GM19328 (cell line): ENCODE data around the gene ACSS1.
"Not testable (repeated sequence)": the region's sequence is repeated elsewhere in the genome, so short reads cannot be mapped to it uniquely, and the experiment has no call there.

Experiments used
- ATAC-seq: cut with Tn5 transposase; IDR thresholded peaks from one replicate; pipeline ENCODE4 v1.9.1; 2021; ENCODE audit warnings: mild to moderate bottlenecking, moderate library complexity; ENCODE audit not compliant: unreplicated experiment

ACSS1 gene

DNA sequence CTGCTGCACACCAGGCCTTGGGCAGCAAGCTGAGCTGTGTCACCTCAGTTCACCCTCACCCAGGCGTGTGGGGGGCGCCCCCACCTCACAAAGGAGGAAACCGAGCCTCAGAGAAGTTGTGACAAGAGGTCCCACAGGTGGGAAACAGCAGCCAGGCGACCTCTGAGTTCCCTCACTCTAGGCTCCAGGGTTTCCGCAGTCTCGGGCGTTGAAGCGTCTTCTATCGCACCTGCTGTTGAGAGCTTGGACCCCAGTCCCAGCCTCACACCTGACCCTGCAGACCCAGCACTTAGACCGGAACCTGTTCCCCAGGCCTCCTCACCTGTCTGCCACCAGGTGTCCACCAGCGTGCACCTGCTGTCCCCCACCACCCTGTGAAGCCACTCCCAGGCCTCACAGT lies 43.1 kb downstream of the ACSS1 start:
- ATAC-seq = no peak

DNA sequence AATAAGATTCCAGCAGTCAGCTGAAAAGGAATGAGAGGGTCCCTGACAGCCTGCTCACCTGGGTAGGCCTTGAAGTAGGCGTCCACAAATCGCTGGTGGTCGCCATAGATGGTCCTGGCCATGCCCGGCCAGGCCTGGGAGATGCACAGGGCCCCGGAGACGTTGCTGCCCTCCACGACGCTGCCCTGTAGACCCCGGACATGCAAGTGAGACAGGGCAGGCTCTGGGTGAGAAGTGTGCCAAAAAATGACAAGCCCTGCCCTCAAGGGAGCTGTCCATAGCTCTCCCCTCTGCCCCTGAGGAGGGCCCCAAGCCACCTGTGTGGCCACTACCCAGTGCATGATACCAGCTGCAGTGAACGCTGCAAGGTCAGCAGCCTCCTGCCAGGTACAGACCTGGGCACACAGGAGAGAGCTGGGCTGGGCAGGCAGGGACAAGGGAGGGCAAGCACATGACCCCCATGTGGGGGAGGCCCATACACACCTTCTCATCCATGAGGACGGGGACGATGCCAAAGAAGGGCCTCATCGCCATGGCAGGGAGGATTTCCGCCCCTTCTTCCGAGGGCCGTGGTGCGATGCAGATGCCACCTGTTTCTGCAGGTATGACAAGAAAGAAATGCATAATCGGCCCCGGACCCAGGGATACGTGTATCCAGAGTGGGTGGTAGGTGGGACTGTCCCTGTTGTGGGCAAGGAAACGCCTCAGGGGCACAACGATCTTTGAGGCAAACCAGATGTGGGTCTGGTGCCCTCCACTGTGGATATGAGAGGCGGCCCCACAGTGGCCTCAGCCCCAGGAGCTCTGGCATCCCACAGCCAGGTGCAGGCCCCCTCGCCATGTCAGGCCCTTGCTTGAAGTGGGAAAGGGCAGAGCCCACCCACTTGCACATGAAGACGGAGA lies 44.2 kb downstream of the ACSS1 start:
- no peak for ATAC-seq

DNA sequence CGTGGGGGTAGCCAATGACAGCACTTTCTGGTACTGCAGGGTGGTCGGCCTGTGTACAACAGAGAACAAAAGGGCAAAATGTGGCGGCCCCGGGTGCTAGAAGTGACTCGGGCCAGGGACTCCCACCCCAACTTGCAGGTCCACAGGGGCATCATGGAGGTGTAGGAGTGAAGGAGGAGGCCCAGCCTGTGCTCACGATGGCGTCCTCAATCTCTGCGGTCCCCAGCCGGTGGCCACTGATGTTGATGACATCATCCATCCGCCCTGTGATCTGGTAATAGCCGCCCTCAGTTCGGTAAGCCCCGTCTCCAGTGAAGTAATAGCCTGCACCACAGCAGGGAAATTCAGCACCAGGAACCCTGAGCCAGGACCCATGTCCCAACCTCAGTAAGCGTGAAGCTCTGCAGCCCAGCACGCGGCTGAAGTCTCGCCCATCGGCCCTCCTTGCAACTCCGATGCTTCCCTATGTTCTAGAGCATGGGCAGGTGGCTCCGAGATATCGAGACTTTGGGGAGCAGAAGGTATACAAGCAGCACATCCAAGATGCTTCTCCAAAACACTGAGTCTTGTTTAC lies 45.2 kb downstream of the ACSS1 start:
- no peak for ATAC-seq

DNA sequence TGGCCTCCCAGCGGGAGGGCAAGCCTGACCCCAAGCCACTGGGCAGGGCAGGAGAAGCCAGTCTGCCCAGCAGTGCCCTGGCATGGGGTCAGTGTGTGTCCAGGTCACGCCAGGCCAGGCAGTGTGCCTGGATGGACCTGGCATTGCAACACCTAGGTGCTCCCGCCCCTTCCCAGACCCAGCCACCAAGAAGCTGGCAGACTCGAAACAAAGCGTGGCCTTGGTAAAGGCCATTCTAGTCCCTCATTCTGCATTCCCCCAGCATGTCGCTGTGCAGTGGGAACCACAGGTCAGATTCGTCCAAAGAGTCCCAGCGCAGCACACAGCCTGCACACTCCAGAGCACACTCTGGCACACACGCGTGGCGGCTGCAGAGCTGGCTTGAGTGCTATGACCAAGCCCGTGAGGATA lies 46.1 kb downstream of the ACSS1 start:
- no peak for ATAC-seq

DNA sequence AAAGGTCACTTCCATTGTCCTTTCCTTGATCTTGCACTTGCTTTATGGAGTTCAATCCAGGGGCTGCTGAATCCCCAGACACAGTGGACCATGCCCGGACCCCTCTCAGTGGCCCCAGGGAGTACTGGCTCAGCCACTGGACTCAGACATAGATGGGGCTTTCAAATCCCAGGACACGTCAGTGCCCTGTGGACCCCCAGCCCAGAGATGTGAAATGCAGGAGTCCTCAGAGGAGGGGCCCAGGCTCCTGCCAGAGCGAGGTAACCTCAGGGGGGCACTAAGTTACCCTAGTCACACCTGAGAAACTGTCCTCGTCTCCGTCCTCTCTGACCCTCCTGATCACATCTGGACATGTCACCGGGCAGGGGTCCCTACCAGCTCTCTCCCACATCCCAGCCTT lies 46.7 kb downstream of the ACSS1 start:
- ATAC-seq = no peak

DNA sequence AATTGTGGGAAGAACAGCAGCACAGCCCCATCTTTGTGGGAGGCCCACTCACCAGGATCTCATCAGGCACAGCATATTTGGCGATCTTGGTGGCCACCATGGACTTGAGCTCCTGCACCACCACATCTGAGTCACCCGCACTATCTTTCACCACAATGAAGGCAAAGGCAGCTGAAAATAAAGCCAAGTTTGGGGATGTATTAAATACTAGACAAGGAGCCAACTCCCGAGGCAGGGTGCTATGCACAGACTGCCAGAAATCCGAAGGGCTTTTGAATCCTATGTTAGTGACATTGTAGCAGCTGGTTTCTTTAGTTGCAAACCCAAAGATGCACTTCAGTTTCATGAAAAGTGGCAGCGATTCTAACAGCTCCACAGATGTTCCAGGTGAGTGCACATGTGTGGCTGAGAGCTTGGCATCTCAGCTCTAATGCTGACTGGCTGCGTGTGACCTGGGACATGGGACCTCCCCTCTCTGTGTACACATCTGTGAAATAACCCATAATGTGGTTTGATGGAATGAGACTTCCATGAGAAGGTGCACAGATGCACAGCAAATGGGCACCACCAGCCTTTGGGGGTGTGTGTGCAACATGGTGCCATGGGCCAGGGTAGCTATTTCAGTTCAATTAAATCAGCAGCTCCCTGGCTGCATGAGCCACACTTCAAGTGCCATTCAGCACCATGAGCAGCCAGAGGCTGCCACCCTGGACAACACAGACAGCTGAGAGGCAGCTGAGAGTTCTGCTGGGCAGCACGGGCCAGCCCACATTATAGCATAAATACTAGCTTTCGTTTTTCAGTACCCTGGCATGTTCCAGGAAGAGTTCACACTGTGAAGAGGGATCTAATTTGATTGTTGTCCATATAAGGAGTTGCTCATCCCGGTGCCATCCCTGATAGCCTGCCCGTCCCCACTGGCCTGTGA lies 48.5 kb downstream of the ACSS1 start:
- ATAC-seq = no peak

DNA sequence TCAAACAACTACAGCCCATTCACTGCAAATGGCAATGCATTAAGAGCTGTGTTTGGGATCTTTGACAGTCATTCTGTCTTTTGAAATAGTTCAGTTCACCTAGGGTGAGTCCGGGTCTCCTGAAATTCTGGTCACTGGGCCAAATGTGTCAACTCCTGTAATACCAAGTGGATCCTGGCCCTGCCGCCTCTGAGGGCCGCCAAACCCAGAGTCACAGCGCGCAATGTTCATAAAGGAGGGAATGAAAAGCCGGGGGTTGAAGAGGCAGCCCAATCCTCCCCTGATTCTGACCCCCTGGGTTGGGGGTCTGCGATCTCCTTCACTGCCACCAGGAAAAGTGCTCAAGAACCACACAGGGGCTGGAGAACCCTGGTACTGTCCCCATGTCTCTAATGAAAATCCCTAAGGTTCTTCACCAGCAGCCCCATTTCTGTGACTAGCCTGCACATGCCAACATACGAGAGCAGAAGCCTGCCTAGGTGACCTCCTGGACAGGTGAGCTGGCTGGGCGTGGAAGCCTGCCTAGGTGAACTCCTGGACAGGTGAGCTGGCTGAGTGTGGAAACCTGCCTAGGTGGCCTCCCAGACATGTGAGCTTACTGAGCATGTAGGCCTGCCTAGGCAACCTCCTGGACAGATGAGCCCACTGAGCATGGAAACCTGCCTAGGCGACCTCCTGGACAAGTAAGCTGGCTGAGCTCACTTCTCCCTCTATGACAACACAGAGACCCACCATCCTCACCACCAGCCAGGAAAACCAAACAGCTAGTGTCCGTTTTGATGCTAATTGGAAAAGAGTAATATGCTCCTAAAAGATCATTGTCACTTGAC lies 49.3 kb downstream of the ACSS1 start:
- no peak for ATAC-seq

DNA sequence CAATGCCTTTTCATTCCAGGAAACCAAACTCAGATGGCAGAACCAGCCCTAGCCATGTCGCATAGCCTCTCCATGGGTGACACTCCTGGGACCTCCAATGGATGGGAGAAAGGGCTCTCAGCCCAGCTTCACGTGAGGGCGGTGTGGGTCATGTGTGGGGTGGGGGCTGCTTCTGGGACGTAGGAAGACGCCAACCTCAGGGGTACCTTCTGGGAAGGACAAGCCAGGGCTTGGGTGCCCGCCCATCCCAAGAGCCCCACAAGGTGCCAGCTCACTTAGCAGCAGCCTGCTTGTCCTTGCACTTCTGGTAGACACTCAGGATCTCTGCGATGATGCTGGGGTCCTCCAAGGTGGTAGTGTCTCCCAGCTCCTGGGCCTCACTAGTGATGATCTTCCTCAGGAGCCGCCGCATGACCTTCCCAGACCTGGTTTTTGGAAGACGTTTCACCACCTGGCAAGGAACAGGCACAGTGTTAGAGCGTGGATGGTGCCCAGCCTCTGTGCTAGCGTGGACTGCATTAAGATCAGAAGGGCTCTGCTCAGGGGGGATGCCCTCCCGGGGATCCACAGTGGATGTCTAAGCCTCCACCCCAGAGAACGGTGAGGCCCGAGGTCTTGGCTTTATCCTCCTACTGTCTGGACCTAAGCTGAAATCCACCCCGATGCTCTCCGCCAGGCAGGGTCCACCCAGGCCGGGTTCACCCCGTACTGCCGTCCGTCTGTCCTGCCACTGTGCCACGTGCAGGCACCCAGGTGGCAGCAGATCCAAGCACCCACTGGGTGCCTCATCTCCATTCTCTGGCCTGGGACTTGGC lies 50.2 kb downstream of the ACSS1 start:
- no peak for ATAC-seq

DNA sequence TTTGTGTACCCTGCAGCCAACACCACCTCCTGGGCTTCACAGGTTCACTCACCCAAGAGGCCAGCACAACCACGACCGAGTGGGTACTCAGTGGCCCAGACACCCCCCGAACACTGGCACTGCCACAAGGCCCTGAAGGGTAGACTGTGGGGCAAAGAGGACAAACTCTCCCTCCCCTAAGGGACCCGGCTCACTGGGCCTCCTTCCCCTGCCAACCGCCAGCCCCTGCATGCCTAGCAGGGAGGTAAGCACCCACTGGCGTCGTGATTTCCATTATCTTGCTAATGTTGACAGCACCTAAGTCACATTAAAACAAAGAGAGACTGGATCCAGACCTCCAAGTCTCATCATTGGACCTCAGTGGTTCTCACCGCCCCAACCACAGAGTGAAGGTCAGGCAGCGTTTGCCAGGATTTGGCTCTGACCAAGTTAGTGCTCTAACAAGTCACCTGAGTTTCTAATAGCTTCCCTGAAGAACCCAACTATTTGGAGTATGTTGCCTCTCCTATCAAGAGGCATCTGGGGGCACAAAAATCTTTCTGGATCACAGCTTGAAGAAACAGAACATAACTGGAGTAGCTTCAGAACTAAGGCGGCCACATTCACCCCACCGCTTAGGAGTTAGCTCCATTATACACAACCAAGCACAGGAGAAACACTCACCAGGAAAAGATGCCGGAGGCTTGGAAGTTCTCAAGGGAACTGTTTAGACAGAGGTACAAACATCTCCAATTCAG lies 51.3 kb downstream of the ACSS1 start:
- no peak for ATAC-seq

DNA sequence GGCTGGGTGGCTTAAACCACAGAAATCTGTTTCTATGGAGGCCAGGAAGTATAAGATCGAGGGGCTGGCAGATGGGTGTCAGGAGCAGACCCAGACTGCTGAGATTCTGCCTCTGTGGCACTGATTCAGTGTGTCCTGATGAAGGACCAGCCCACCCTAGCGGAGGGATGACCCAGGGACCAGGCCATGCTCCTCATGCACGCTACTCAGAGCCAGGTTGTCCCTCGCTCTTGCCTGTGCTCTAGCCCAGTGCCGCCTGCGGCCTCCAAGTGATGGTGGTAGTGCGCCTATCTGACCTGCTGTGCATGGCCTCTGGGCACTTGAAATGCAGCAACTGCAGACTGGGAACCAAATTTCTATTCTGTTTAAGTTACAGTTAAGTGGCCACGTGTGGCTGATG lies 52.3 kb downstream of the ACSS1 start:
- ATAC-seq = no peak

DNA sequence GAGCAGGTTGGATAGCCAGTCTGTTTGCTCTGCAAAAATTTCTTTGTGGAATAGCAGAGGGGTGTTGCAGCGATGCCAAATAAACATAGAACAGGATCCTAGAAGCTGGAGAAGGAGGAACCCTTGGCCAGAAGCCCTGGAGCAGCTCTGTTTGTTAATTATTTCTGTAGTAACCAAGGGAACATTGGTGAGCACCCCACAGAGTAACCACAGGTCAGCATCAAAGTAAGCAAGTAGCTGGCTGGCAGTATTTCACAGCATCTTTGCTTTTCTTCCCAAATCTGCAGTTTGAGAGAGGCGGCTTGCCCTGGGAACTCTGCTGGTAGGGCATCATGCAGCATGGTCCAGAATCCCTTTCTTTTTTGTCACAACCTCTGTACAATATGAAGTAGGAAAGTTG lies 52.7 kb downstream of the ACSS1 start:
- no peak for ATAC-seq

DNA sequence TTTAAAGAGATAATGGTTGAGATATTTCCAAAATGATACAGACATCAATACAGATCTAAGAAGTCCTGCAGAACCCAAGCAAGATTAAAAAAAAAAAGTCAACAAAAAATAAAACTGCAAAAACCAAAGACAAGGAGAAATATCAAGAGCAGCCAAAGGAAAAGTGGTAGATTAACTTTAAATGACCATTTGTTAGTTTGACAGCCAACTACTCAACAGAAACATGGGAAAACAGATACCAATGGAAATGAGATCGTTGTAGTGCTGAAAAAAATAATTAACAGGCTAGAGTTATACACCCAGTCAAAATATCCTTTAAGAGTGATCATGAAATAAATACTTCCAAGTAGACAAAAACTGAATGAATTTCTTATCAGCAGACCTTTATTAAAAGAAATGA lies 54.9 kb downstream of the ACSS1 start:
- no peak for ATAC-seq

DNA sequence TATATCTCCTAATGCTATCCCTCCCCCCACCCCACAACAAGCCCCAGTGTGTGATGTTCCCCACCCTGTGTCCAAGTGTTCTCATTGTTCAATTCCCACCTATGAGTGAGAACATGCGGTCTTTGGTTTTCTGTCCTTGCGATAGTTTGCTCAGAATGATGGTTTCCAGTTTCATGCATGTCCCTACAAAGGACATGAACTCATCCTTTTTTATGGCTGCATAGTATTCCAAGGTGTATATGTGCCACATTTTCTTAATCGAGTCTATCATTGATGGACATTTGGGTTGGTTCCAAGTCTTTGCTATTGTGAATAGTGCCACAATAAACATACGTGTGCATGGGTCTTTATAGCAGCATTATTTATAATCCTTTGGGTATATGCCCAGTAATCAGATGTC lies 56.6 kb downstream of the ACSS1 start:
- ATAC-seq = not testable (repeated sequence)

DNA sequence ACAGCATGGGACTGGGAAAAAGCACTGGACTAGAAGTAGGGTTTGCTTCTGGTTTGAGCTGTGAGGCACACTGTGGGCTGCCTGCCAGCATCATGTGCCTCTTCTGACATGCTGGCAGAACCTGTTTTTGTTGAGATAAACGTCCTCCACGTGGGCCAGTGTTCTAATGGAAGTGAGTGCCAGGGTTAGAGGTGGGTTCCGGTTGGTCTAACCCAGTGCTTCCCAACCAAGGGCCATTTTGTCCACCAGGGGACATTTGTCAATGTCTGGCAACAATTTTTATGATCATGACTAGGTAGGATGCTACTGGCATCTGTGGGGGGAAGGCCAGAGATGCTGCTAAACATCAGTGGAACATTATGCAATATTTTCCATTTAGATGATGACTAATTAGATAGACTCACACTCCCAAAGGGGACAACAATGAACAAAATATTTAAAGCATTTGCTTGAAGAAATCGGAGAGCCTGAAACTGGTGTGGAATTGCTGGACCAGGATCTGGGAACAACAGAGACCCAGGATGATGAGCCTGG lies 57.6 kb downstream of the ACSS1 start:
- no peak for ATAC-seq

DNA sequence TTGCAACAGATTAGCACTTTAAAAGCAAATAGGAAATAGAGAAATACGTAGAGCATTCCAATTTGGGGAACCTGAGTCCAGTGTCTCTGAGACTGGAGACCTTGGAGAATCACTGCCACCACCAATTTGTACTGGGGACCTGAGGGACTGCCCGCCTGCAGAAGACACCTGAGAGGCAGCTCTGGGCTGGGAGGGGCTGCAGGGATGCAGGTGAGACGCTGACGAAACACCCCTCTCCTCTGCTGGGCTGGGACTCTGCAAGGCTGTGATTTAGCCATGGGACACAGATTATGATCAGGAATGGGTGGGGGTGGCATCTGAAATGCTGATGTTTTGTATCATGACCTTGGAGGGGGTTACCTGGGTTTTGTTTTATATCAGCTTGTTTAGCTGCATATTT lies 58.4 kb downstream of the ACSS1 start:
- ATAC-seq = no peak

DNA sequence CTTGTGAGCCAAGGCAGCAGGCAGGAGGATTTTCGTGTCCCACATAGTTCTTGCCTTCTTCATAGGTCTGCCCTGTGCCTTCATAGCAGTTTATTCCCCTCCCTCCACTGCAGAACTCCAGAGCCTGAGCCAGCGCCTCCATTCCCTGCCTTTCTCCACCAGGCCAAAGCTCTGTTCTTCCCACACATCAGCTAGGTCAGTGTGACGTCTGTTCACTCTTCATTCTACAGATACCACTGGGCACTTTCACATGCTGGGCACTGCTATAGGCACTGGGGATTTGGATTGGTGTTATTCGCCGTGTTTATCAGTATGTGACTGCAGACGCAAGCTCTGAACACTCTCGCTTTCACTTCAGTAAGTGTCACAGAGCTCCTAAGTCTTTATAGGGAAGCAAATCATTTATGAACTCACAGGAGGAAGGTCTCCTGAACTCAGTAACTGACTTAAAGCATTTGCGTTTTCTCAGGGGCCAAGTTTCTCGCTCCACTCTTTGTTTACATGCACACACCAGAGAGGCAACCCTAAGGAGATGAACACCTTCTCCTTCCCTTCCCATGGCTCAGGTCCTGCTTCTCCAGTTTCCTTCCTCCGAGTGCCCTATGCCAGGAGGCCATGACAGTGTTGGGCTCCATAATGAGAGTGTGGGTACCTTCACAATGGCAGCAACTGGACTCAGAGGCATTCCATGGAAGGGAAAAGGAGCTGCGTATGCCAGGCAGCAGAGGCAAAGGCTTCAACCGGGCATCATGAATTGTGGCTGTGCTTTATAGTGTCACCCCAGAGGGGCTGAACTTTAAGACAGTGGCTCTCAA lies 59.1 kb downstream of the ACSS1 start:
- ATAC-seq = no peak

DNA sequence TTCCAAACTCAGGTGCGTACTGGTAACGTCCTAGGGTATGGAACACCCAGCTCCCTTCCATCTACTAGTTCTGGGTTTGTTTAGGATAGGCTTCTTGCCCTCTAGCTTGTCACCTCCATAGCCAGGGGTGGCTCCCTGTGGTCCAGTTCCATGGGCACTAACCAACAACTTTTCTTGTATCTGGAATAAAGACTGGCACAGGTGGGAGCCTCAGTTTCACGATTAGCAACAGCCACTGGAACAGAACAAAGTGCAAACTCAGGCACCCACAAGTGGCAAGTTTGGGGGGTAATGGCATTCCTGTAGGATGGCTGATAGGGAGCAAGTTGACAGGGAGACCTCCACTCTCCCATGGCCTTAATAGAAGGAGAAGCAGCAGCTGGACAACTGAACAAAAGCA lies 59.8 kb downstream of the ACSS1 start:
- no peak for ATAC-seq
